HG02840 (cell line): ENCODE results near the gene KRTAP12-3.
"Not testable (repeated sequence)": the region's sequence is repeated elsewhere in the genome, so short reads cannot be mapped to it uniquely, and the experiment has no call there.

ENCODE experiments used
- ATAC-seq: cut with Tn5 transposase; IDR thresholded peaks from one replicate; pipeline ENCODE4 v1.9.1; 2021; ENCODE audit warnings: mild to moderate bottlenecking, moderate library complexity, moderate number of reproducible peaks; ENCODE audit not compliant: unreplicated experiment, low FRiP score

KRTAP12-3 gene

GRCh38 chr21:44657635-44658540, at the start of gene KRTAP12-3:
Gene KRTAP12-3, plus strand, starts transcription at chr21:44657932. Its CDS starts 48 bp downstream, at chr21:44657980.
- no peak for ATAC-seq

GRCh38 chr21:44609193-44609592, 48.5 kb upstream of the KRTAP12-3 start:
- no peak for ATAC-seq

GRCh38 chr21:44610157-44610843, 47.4 kb upstream of the KRTAP12-3 start:
- ATAC-seq: not testable (repeated sequence)

GRCh38 chr21:44611551-44611950, 46.2 kb upstream of the KRTAP12-3 start:
- no peak for ATAC-seq

- ATAC-seq: no peak
These were observed 45.7 kb upstream of the KRTAP12-3 start, which contains the start of gene KRTAP10-8 for GRCh38 chr21:44612029-44612486. Gene KRTAP10-8, plus strand, starts transcription at chr21:44612079. Its CDS starts 22 bp downstream, at chr21:44612101.

GRCh38 chr21:44612669-44613229, 45.0 kb upstream of the KRTAP12-3 start:
- ATAC-seq: no peak

GRCh38 chr21:44613386-44614155, 44.2 kb upstream of the KRTAP12-3 start:
- no peak for ATAC-seq

- no peak for ATAC-seq
These were observed 43.5 kb upstream of the KRTAP12-3 start for GRCh38 chr21:44614161-44614631.

GRCh38 chr21:44614961-44615391, 42.8 kb upstream of the KRTAP12-3 start:
- no peak for ATAC-seq

- no peak for ATAC-seq
These were observed 42.3 kb upstream of the KRTAP12-3 start for GRCh38 chr21:44615466-44615865.

GRCh38 chr21:44615911-44616590, 41.7 kb upstream of the KRTAP12-3 start:
- no peak for ATAC-seq

- ATAC-seq: no peak
These were observed 41.2 kb upstream of the KRTAP12-3 start for GRCh38 chr21:44616591-44616926.

- no peak for ATAC-seq
These were observed 40.6 kb upstream of the KRTAP12-3 start for GRCh38 chr21:44617071-44617501.

GRCh38 chr21:44618504-44618903, 39.2 kb upstream of the KRTAP12-3 start:
- no peak for ATAC-seq

GRCh38 chr21:44618909-44619308, 38.8 kb upstream of the KRTAP12-3 start:
- no peak for ATAC-seq

GRCh38 chr21:44619886-44620285, 37.8 kb upstream of the KRTAP12-3 start:
- no peak for ATAC-seq

- ATAC-seq: no peak
These were observed 34.2 kb upstream of the KRTAP12-3 start for GRCh38 chr21:44623575-44623974.

- ATAC-seq: no peak
These were observed 32.0 kb upstream of the KRTAP12-3 start for GRCh38 chr21:44625756-44626155.

- ATAC-seq: no peak
These were observed 31.5 kb upstream of the KRTAP12-3 start for GRCh38 chr21:44626262-44626661.
